PC-9 (cell line): Measurements from ENCODE around the gene PARM1.

Experiments
- CTCF ChIP-seq: fragments of 200-600 bp; sonication (generic); conservative IDR thresholded peaks from 2 replicates; pipeline ENCODE4 v1.6.1; 2017; ENCODE audit warnings: mixed run types, antibody characterized with exemption, mild to moderate bottlenecking, moderate library complexity
- EZH2 ChIP-seq: fragments of 200-600 bp; sonication (generic); IDR thresholded peaks from 2 replicates; pipeline ENCODE4 v1.8.0; 2017; ENCODE audit warnings: antibody characterized with exemption, low read depth

- TF ChIP-seq CTCF (no peak), EZH2 (no peak)
Measured at GRCh38 chr4:75069493-75070074, 136.7 kb downstream of the PARM1 start.
